Neural cell (in vitro differentiated cells): ENCODE data around the gene HRH1. TPM values are rescaled to one million over a fixed set of nuclear protein-coding genes. Genes with fewer than 3 reads are reported as not detected.

Experiments
- H2AFZ ChIP-seq: fragments of 200-600, 300-800 bp; sonication (generic), shearing (Covaris generic); 2 replicates; pipeline ENCODE4 v1.6.0; 2014; ENCODE audit warnings: low read depth, mild to moderate bottlenecking, antibody characterized with exemption, low read length, moderate library complexity
- H3F3A ChIP-seq: fragments of 200-600 bp; shearing (Covaris generic); 2 replicates; pipeline ENCODE4 v1.6.1; 2016; ENCODE audit warnings: mild to moderate bottlenecking, moderate library complexity, mixed read lengths, antibody characterized with exemption, low read length; ENCODE audit not compliant: insufficient read depth, poor library complexity, severe bottlenecking
- H3K27ac ChIP-seq: fragments of 200-600, 300-800 bp; sonication (generic), shearing (Covaris generic); 2 replicates; pipeline ENCODE4 v1.5.1; 2014; ENCODE audit warnings: mild to moderate bottlenecking, low read length, moderate library complexity
- H3K27me3 ChIP-seq: fragments of 300-800, 200-600 bp; sonication (generic), shearing (Covaris generic); 2 replicates; pipeline ENCODE4 v1.6.0; 2014; ENCODE audit warnings: mild to moderate bottlenecking, low read depth, low read length, moderate library complexity; ENCODE audit not compliant: insufficient read depth
- H3K36me3 ChIP-seq: fragments of 300-800, 200-600 bp; sonication (generic), shearing (Covaris generic); 2 replicates; pipeline ENCODE4 v1.5.1; 2014; ENCODE audit warnings: mild to moderate bottlenecking, antibody characterized with exemption, low read length, moderate library complexity; ENCODE audit not compliant: insufficient read depth
- H3K4me2 ChIP-seq: fragments of 300-800, 200-600 bp; sonication (generic), shearing (Covaris generic); 2 replicates; pipeline ENCODE4 v1.6.0; 2014; ENCODE audit warnings: mild to moderate bottlenecking, low read length
- H3K4me3 ChIP-seq: fragments of 300-800, 200-600 bp; sonication (generic), shearing (Covaris generic); 2 replicates; pipeline ENCODE4 v1.5.1; 2014; ENCODE audit warnings: mild to moderate bottlenecking, low read length, moderate library complexity
- H3K79me2 ChIP-seq: fragments of 200-600 bp; shearing (Covaris generic); replicated peaks from 2 replicates; pipeline ENCODE4 v1.6.0; 2014; ENCODE audit warnings: mild to moderate bottlenecking, low read length, moderate library complexity; ENCODE audit not compliant: insufficient read depth
- H3K9ac ChIP-seq: fragments of 300-800, 200-600 bp; sonication (generic), shearing (Covaris generic); 2 replicates; pipeline ENCODE4 v1.6.1; 2016; ENCODE audit warnings: mild to moderate bottlenecking, low read length, mixed read lengths
- H3K9me2 ChIP-seq: fragments of 200-600 bp; shearing (Covaris generic); 2 replicates; pipeline ENCODE4 v1.6.1; 2016; ENCODE audit warnings: mild to moderate bottlenecking, low read length, mixed read lengths; ENCODE audit not compliant: insufficient read depth
- H3K9me3 ChIP-seq: fragments of 200-600, 300-800 bp; sonication (generic), shearing (Covaris generic); 2 replicates; pipeline ENCODE4 v1.6.1; 2016; ENCODE audit warnings: mild to moderate bottlenecking, mixed run types, low read length, moderate library complexity, mixed read lengths
- H4K20me1 ChIP-seq: fragments of 200-600 bp; shearing (Covaris generic); 2 replicates; pipeline ENCODE4 v1.6.1; 2016; ENCODE audit warnings: mild to moderate bottlenecking, mixed run types; ENCODE audit not compliant: insufficient read depth
- EP300 ChIP-seq: fragments of 450-650 bp; conservative IDR thresholded peaks from 2 replicates; pipeline ENCODE4 v1.6.1; 2014; ENCODE audit warnings: antibody characterized with exemption, mild to moderate bottlenecking, moderate library complexity; ENCODE audit not compliant: poor library complexity, severe bottlenecking
- EZH2 ChIP-seq: fragments of 200-600, 300-800 bp; shearing (Covaris generic), sonication (generic); IDR thresholded peaks from 2 replicates; pipeline ENCODE4 v1.6.1; 2014; ENCODE audit warnings: antibody characterized with exemption, low read length, borderline replicate concordance, mild to moderate bottlenecking; ENCODE audit not compliant: insufficient read depth, poor library complexity, severe bottlenecking
- MXI1 ChIP-seq: fragments of 450-650 bp; conservative IDR thresholded peaks from 2 replicates; pipeline ENCODE4 v1.6.1; 2014; ENCODE audit warnings: antibody characterized with exemption, mild to moderate bottlenecking; ENCODE audit not compliant: poor library complexity, severe bottlenecking
- POLR2AphosphoS5 ChIP-seq: IDR thresholded peaks from 2 replicates; pipeline ENCODE4 v1.6.1; 2012
- RAD21 ChIP-seq: fragments of 450-650 bp; conservative IDR thresholded peaks from 2 replicates; pipeline ENCODE4 v1.6.1; 2014; ENCODE audit warnings: antibody characterized with exemption, mild to moderate bottlenecking, moderate library complexity
- SMC3 ChIP-seq: fragments of 450-650 bp; conservative IDR thresholded peaks from 2 replicates; pipeline ENCODE4 v1.6.1; 2014; ENCODE audit warnings: antibody characterized with exemption, mild to moderate bottlenecking, moderate library complexity; ENCODE audit not compliant: poor library complexity
- TAF1 ChIP-seq: IDR thresholded peaks from 2 replicates; pipeline ENCODE4 v1.6.1; 2012; ENCODE audit warnings: low read depth
- polyA plus RNA-seq: library from polyadenylated mRNA; depleted of rRNA; stranded (reverse); fragments of >200 nt; gene quantifications from 2 replicates; pipeline ENCODE4 v1.2.3, GENCODE V29; 2014
- TF ChIP-seq, protein P1 (sequence below): fragments of 450-650 bp; IDR thresholded peaks from 2 replicates; pipeline ENCODE4 v1.5.1; 2014; ENCODE audit warnings: antibody characterized with exemption, mild to moderate bottlenecking, moderate library complexity; ENCODE audit not compliant: poor library complexity, severe bottlenecking
- TF ChIP-seq, protein P2 (sequence below): IDR thresholded peaks from 2 replicates; pipeline ENCODE4 v1.6.1; 2012; ENCODE audit warnings: borderline replicate concordance

The HRH1 gene
- polyA plus RNA-seq, 1 donor from 2014 or later = 0.06 TPM

DNA sequence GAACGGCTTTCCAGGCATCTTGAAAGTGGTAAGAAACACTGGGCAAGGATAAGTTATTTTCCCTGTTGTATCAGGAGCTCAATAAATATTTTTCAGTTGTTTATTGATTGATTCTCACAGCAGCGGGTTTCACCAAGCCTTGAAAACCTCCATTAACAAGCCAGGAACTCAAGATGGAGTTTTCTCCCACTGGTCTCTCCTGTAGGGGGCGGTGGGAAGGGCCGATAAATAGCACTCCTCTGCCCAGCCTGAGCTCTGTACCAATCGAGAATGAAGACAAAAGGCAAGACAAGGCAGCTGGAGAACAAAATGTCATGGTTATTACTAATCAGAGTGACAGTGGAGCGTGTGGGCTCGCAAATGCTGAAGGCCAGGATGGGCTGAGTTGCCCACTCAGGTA lies 7.4 kb downstream of the HRH1 start:
- no peak overlapping the region for H3K27ac ChIP-seq
- no peaks in the 10 kb centered on the region for H3K79me2 ChIP-seq
- H3K36me3 ChIP-seq = no peaks in the 10 kb centered on the region

DNA sequence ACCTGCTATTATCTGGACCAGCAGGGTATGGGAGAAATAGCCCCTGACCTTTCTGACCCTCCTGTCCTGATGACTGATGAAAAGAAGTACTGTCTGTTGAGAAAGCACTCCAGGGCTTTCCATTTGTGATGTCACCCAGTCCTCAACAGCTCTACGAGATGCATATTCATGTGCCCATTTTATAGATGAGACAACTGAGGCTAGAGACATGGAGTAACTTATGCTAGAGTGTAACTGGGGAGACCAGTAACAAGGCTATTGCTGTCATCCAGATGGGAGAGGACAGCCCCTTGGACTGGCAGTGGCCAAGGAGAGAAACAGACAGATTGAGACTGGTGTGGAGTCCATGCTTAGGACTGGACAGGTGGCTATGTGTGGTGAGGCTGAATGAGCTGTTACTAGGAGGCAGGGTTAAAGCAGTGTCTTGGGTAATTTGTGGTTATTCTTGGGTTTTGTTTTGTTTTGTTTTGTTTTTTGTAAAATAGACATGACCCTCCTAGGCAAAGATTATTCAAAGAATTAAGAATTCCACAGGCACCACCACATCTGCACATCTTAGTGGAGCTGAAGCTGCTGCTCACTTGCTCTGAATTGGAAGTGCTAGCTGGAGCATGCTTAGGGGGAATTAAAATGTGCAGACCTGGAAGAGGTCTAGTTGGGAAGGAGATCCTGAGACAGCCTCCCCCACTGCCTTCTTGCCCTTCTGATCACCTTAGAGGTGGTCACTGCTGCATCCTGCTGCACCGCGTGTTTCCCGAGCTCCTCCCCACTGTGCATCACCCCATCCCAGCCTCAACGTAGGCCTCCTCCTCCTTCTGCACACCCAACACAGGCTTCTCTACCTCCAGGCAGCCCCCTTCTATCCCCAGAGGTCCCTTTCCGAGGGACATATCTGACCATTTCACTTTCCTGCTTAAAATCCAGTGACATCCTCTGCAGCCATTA lies 8.4 kb downstream of the HRH1 start:
- Histone ChIP-seq H3F3A (no peaks in the 10 kb centered on the region), H3K27ac (no peak overlapping the region), H4K20me1 (no peaks in the 10 kb centered on the region), H3K79me2 (no peaks in the 10 kb centered on the region), H3K9me3 (no peaks in the 10 kb centered on the region), H3K9me2 (no peaks in the 10 kb centered on the region), H3K9ac (no peak overlapping the region), H3K36me3 (no peaks in the 10 kb centered on the region), H2AFZ (no peak overlapping the region), H3K4me3 (no peak overlapping the region), H3K4me2 (no peak overlapping the region), H3K27me3 (no peaks in the 10 kb centered on the region)
- TF ChIP-seq, protein P1, sequence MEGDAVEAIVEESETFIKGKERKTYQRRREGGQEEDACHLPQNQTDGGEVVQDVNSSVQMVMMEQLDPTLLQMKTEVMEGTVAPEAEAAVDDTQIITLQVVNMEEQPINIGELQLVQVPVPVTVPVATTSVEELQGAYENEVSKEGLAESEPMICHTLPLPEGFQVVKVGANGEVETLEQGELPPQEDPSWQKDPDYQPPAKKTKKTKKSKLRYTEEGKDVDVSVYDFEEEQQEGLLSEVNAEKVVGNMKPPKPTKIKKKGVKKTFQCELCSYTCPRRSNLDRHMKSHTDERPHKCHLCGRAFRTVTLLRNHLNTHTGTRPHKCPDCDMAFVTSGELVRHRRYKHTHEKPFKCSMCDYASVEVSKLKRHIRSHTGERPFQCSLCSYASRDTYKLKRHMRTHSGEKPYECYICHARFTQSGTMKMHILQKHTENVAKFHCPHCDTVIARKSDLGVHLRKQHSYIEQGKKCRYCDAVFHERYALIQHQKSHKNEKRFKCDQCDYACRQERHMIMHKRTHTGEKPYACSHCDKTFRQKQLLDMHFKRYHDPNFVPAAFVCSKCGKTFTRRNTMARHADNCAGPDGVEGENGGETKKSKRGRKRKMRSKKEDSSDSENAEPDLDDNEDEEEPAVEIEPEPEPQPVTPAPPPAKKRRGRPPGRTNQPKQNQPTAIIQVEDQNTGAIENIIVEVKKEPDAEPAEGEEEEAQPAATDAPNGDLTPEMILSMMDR = no peak
- TF ChIP-seq, protein P2, sequence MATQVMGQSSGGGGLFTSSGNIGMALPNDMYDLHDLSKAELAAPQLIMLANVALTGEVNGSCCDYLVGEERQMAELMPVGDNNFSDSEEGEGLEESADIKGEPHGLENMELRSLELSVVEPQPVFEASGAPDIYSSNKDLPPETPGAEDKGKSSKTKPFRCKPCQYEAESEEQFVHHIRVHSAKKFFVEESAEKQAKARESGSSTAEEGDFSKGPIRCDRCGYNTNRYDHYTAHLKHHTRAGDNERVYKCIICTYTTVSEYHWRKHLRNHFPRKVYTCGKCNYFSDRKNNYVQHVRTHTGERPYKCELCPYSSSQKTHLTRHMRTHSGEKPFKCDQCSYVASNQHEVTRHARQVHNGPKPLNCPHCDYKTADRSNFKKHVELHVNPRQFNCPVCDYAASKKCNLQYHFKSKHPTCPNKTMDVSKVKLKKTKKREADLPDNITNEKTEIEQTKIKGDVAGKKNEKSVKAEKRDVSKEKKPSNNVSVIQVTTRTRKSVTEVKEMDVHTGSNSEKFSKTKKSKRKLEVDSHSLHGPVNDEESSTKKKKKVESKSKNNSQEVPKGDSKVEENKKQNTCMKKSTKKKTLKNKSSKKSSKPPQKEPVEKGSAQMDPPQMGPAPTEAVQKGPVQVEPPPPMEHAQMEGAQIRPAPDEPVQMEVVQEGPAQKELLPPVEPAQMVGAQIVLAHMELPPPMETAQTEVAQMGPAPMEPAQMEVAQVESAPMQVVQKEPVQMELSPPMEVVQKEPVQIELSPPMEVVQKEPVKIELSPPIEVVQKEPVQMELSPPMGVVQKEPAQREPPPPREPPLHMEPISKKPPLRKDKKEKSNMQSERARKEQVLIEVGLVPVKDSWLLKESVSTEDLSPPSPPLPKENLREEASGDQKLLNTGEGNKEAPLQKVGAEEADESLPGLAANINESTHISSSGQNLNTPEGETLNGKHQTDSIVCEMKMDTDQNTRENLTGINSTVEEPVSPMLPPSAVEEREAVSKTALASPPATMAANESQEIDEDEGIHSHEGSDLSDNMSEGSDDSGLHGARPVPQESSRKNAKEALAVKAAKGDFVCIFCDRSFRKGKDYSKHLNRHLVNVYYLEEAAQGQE = no peak
- TF ChIP-seq TAF1 = no peak
- no peak for TF ChIP-seq POLR2AphosphoS5
- TF ChIP-seq SMC3 = no peak
- no peak for TF ChIP-seq EZH2
- TF ChIP-seq MXI1 = no peak
- no peak for TF ChIP-seq EP300

More for the DNA sequence above, 7.4 kb downstream of the HRH1 start:
- Histone ChIP-seq H3K4me3 (no peak overlapping the region), H2AFZ (no peak overlapping the region), H3F3A (no peaks in the 10 kb centered on the region), H3K27me3 (peaks cover 2% of the 10 kb centered on the region), H3K9me3 (no peaks in the 10 kb centered on the region), H3K4me2 (no peak overlapping the region), H4K20me1 (no peaks in the 10 kb centered on the region), H3K9ac (no peak overlapping the region), H3K9me2 (no peaks in the 10 kb centered on the region)
- TF ChIP-seq TAF1 (no peak), RAD21 (no peak), POLR2AphosphoS5 (no peak), EZH2 (no peak), EP300 (no peak), SMC3 (no peak), MXI1 (no peak)
- TF ChIP-seq, protein P2 = no peak
- TF ChIP-seq, protein P1 = no peak
